ENCODE measurements around the gene COL18A1. TPM values are rescaled to one million over a fixed set of nuclear protein-coding genes. Genes with fewer than 3 reads are reported as not detected.

Gene COL18A1
- total RNA-seq, 1 experiment from 2014 or later = 3.3 TPM

- no peak for TF ChIP-seq EZH2 (IDR thresholded peaks at IDR 0.05; ENCODE audit: borderline replicate concordance, low read depth, low read length, poor library complexity, severe bottlenecking)
- TF ChIP-seq CTCF (conservative IDR thresholded peaks at IDR 0.05; ENCODE audit: low read depth, low read length) = no peak
- no peak for DNase-seq (ENCODE audit: low spot score)
- no peak overlapping the region for H3K27ac ChIP-seq (ENCODE audit: low read depth, low read length, poor library complexity, severe bottlenecking)
- BruUV-seq (replicated peaks) = no TSS peak
- no peaks in the 10 kb centered on the region for H3K9me3 ChIP-seq (ENCODE audit: low read depth, low read length, poor library complexity, severe bottlenecking)
- no peaks in the 10 kb centered on the region for H3K27me3 ChIP-seq (replicated peaks; ENCODE audit: insufficient read depth, low read depth, low read length, poor library complexity)
- H3K4me1 ChIP-seq (ENCODE audit: insufficient read depth, low read length, poor library complexity, severe bottlenecking) = no peaks in the 10 kb centered on the region
- intact Hi-C loops (cut with micrococcal nuclease; ENCODE audit: unreplicated experiment) = no loop called here
- CTCF ChIA-PET = no interaction called here
- no peak overlapping the region for H3K4me3 ChIP-seq (ENCODE audit: low read depth, low read length, poor library complexity, severe bottlenecking)
- peaks cover 47% of the 10 kb centered on the region for H3K36me3 ChIP-seq (ENCODE audit: insufficient read depth, low read length, poor library complexity, severe bottlenecking)
- POLR2A ChIA-PET (ENCODE audit: low non-redundant PET) = no interaction called here
Observed at GRCh38 chr21:45531393-45532215, 126.6 kb downstream of the COL18A1 start.

GRCh38 chr21:45532826-45533360 is 127.9 kb downstream of the COL18A1 start:
- intact Hi-C loops (cut with micrococcal nuclease; ENCODE audit: unreplicated experiment) = no loop called here
- DNase-seq (ENCODE audit: low spot score) = no peak
- no peaks in the 10 kb centered on the region for H3K27me3 ChIP-seq (replicated peaks; ENCODE audit: insufficient read depth, low read depth, low read length, poor library complexity)
- peaks cover 44% of the 10 kb centered on the region for H3K36me3 ChIP-seq (ENCODE audit: insufficient read depth, low read length, poor library complexity, severe bottlenecking)
- POLR2A ChIA-PET (ENCODE audit: low non-redundant PET) = no interaction called here
- no peak overlapping the region for H3K27ac ChIP-seq (ENCODE audit: low read depth, low read length, poor library complexity, severe bottlenecking)
- no TSS peak for BruUV-seq (replicated peaks)
- H3K4me1 ChIP-seq (ENCODE audit: insufficient read depth, low read length, poor library complexity, severe bottlenecking) = peaks cover under 1% of the 10 kb centered on the region
- TF ChIP-seq EZH2 (IDR thresholded peaks at IDR 0.05; ENCODE audit: borderline replicate concordance, low read depth, low read length, poor library complexity, severe bottlenecking) (no peak), CTCF (conservative IDR thresholded peaks at IDR 0.05; ENCODE audit: low read depth, low read length) (no peak)
- CTCF ChIA-PET = no interaction called here
- H3K9me3 ChIP-seq (ENCODE audit: low read depth, low read length, poor library complexity, severe bottlenecking) = no peaks in the 10 kb centered on the region
- no peak overlapping the region for H3K4me3 ChIP-seq (ENCODE audit: low read depth, low read length, poor library complexity, severe bottlenecking)

GRCh38 chr21:45533361-45533845 is 128.4 kb downstream of the COL18A1 start:
- intact Hi-C loops (cut with micrococcal nuclease; ENCODE audit: unreplicated experiment) = no loop called here
- Histone ChIP-seq H3K27ac (ENCODE audit: low read depth, low read length, poor library complexity, severe bottlenecking) (no peak overlapping the region), H3K4me3 (ENCODE audit: low read depth, low read length, poor library complexity, severe bottlenecking) (no peak overlapping the region), H3K27me3 (replicated peaks; ENCODE audit: insufficient read depth, low read depth, low read length, poor library complexity) (no peaks in the 10 kb centered on the region), H3K4me1 (ENCODE audit: insufficient read depth, low read length, poor library complexity, severe bottlenecking) (peaks cover 5% of the 10 kb centered on the region), H3K9me3 (ENCODE audit: low read depth, low read length, poor library complexity, severe bottlenecking) (no peaks in the 10 kb centered on the region), H3K36me3 (ENCODE audit: insufficient read depth, low read length, poor library complexity, severe bottlenecking) (peaks cover 39% of the 10 kb centered on the region)
- no peak for DNase-seq (ENCODE audit: low spot score)
- CTCF ChIA-PET = no interaction called here
- TF ChIP-seq EZH2 (IDR thresholded peaks at IDR 0.05; ENCODE audit: borderline replicate concordance, low read depth, low read length, poor library complexity, severe bottlenecking) (no peak), CTCF (conservative IDR thresholded peaks at IDR 0.05; ENCODE audit: low read depth, low read length) (no peak)
- POLR2A ChIA-PET (ENCODE audit: low non-redundant PET) = no interaction called here
- no TSS peak for BruUV-seq (replicated peaks)
